ENCODE results near the gene TSPY8. TPM values are rescaled to one million over a fixed set of nuclear protein-coding genes. Genes with fewer than 3 reads are reported as not detected.
"Not testable (repeated sequence)": the region's sequence is repeated elsewhere in the genome, so short reads cannot be mapped to it uniquely, and the experiment has no call there.

Gene TSPY8, protein sequence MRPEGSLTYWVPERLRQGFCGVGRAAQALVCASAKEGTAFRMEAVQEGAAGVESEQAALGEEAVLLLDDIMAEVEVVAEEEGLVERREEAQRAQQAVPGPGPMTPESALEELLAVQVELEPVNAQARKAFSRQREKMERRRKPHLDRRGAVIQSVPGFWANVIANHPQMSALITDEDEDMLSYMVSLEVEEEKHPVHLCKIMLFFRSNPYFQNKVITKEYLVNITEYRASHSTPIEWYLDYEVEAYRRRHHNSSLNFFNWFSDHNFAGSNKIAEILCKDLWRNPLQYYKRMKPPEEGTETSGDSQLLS
- not detected for total RNA-seq

GRCh38 chrY:9357497-9357896 lies at the start of gene TSPY8:
TSS of gene TSPY8 (plus strand) at chrY:9357797. CDS start at chrY:9357843, 46 bp downstream.
- H3K9me3 ChIP-seq; DNase-seq (ENCODE audit: low spot score in 2 of 2); H3K27me3 ChIP-seq; H3K27ac ChIP-seq; H3K36me3 ChIP-seq; intact Hi-C loops (cut with DNase I; ENCODE audit: low total_unique reads); H3K4me1 ChIP-seq; H3K4me3 ChIP-seq: not testable (repeated sequence)

DNA sequence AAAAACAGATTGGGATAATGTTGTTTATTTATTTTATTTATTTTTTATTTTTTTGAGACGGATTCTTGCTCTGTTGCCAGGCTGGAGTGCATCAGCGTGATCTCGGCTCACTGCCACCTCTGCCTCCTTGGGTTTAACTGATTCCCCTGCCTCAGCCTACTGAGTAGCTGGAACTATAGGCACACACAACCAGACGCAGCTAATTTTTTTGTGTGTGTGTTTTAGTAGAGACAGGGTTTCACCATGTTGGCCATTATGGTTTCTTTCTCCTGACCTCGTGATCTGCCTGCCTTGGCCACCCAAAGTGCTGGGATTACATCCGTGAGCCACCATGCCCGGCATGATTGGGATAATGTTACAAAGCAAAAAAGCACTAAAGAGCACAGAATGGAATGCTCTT lies 36.6 kb upstream of the TSPY8 start:
- Histone ChIP-seq H3K4me3 (no peak overlapping the region), H3K9me3 (no peaks in the 10 kb centered on the region), H3K27me3 (no peaks in the 10 kb centered on the region), H3K4me1 (no peaks in the 10 kb centered on the region), H3K36me3 (no peaks in the 10 kb centered on the region), H3K27ac (no peak overlapping the region)
- TF ChIP-seq POLR2AphosphoS5 (IDR thresholded peaks at IDR 0.05): no peak
- TF ChIP-seq, protein P1, sequence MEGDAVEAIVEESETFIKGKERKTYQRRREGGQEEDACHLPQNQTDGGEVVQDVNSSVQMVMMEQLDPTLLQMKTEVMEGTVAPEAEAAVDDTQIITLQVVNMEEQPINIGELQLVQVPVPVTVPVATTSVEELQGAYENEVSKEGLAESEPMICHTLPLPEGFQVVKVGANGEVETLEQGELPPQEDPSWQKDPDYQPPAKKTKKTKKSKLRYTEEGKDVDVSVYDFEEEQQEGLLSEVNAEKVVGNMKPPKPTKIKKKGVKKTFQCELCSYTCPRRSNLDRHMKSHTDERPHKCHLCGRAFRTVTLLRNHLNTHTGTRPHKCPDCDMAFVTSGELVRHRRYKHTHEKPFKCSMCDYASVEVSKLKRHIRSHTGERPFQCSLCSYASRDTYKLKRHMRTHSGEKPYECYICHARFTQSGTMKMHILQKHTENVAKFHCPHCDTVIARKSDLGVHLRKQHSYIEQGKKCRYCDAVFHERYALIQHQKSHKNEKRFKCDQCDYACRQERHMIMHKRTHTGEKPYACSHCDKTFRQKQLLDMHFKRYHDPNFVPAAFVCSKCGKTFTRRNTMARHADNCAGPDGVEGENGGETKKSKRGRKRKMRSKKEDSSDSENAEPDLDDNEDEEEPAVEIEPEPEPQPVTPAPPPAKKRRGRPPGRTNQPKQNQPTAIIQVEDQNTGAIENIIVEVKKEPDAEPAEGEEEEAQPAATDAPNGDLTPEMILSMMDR (IDR thresholded peaks at IDR 0.05): no peak
- TF ChIP-seq POLR2A (IDR thresholded peaks at IDR 0.05): no peak
- DNase-seq (ENCODE audit: low spot score in 2 of 2): no peak
- intact Hi-C loops (cut with DNase I; ENCODE audit: low total_unique reads): no loop called here

- H3K4me1 ChIP-seq; H3K4me3 ChIP-seq; H3K27me3 ChIP-seq; intact Hi-C loops (cut with DNase I; ENCODE audit: low total_unique reads); H3K27ac ChIP-seq; H3K9me3 ChIP-seq; H3K36me3 ChIP-seq; DNase-seq (ENCODE audit: low spot score in 2 of 2): not testable (repeated sequence)
These were observed 20.4 kb upstream of the TSPY8 start, which contains the start of gene TSPY4 for GRCh38 chrY:9337164-9337563. TSS of gene TSPY4 (plus strand) at chrY:9337464. CDS start at chrY:9337510, 46 bp downstream.

DNA sequence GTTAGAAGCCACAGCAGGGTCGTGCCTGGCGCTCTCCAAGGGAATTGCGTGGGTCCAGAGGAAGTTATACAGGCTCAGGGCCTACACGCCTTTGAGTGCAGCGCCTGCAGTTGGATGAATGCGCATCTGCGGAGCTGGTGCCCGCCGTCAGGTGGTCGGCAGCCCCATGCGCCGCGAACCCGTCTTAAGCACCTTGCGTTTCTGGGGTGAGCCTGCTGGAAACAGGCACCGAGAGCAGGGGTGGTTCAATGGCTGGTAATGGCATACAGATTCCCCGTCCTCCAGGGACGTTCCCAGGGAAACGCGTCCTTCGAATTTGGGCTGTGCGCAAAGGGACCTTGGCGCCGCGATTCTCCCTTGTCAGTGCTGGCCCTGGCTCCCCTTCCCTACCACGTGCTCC lies 38.9 kb downstream of the TSPY8 start:
- H3K4me3 ChIP-seq; H3K4me1 ChIP-seq; H3K36me3 ChIP-seq; intact Hi-C loops (cut with DNase I; ENCODE audit: low total_unique reads); H3K27me3 ChIP-seq; H3K27ac ChIP-seq; H3K9me3 ChIP-seq; DNase-seq (ENCODE audit: low spot score in 2 of 2): not testable (repeated sequence)

DNA sequence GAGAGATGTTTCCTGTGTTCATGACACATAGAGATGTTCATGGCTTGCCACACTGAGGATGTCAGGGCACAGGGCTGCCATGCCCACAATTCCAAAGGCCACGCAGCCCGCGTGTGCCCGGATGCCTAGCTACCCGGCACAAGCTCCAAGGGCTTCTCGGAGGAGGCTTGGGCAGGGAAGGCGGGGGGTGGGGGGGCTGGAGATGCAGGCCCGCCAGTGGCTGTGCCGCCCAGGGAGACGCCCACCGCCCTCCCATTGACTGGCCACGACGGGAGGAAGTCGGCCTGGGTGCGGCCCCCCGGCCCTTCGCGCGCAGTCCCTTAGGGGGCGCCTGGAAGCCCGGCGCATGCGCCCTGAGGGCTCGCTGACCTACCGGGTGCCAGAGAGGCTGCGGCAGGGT lies 40.5 kb downstream of the TSPY8 start, which contains the start of gene TSPY3:
TSS of gene TSPY3 (plus strand) at position 301 of the 400 bp plus-strand sequence. CDS start at position 347, 46 bp downstream.
- DNase-seq (ENCODE audit: low spot score in 2 of 2); intact Hi-C loops (cut with DNase I; ENCODE audit: low total_unique reads); H3K36me3 ChIP-seq; H3K9me3 ChIP-seq; H3K27ac ChIP-seq; H3K27me3 ChIP-seq; H3K4me3 ChIP-seq; H3K4me1 ChIP-seq: not testable (repeated sequence)

Other genes starting within 250 kb of the TSPY8 start
- gene TSPY4, start 20.3 kb upstream of the TSPY8 start, total RNA-seq: not detected
- not detected for gene TSPY3, start 40.6 kb downstream of the TSPY8 start, total RNA-seq
- not detected for gene TSPY1, start 109.2 kb downstream of the TSPY8 start, total RNA-seq
- not detected for gene TSPY9, start 129.5 kb downstream of the TSPY8 start, total RNA-seq
- gene TSPY10, start 170.1 kb downstream of the TSPY8 start, total RNA-seq: not detected

Data from breast epithelium (tissue), 4 donors.